A549 (cell line): ENCODE results near the gene GSTP1.

Experiments used
- CHD4 ChIP-seq: fragments of 200-600 bp; sonication (generic); IDR thresholded peaks from 2 replicates; pipeline ENCODE4 v1.6.1; 2016; ENCODE audit warnings: antibody characterized with exemption, mild to moderate bottlenecking, borderline replicate concordance
- TF ChIP-seq, protein P1 (sequence below): fragments of >200 bp; sonication (Bioruptor Twin); formaldehyde crosslinking; IDR thresholded peaks from 3 replicates; pipeline ENCODE4 v1.5.1; 2016

DNA sequence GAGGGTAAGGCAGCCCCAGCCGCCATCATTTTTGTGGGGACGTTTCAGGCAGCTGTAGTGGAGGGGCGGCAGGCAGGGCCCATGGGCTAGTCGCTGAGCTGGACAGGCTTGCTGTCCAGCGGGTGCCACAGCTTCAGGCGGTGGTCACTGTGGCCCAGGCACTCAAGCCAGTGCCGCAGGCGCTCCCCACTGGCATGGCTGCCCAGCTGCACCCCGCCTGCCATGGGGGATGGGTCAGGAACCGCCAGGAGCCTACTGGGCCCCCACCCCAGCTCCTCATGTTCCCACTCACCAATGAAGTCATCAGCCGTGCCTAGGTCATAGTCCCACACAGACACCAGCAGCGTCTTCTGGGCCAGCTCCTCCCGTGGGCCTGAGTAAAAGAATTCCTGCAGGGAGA is 29.1 kb downstream of the GSTP1 start:
- TF ChIP-seq, protein P1, sequence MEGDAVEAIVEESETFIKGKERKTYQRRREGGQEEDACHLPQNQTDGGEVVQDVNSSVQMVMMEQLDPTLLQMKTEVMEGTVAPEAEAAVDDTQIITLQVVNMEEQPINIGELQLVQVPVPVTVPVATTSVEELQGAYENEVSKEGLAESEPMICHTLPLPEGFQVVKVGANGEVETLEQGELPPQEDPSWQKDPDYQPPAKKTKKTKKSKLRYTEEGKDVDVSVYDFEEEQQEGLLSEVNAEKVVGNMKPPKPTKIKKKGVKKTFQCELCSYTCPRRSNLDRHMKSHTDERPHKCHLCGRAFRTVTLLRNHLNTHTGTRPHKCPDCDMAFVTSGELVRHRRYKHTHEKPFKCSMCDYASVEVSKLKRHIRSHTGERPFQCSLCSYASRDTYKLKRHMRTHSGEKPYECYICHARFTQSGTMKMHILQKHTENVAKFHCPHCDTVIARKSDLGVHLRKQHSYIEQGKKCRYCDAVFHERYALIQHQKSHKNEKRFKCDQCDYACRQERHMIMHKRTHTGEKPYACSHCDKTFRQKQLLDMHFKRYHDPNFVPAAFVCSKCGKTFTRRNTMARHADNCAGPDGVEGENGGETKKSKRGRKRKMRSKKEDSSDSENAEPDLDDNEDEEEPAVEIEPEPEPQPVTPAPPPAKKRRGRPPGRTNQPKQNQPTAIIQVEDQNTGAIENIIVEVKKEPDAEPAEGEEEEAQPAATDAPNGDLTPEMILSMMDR, result no peak
- TF ChIP-seq CHD4, result no peak
